ENCODE results near the gene LKAAEAR1. TPM values are rescaled to one million over a fixed set of nuclear protein-coding genes. Genes with fewer than 3 reads are reported as not detected.

The LKAAEAR1 gene
- total and polyA plus RNA-seq, 2 experiments from 2014 or later, result 1.8 TPM; not detected in 1

- TF ChIP-seq CTCF (conservative IDR thresholded peaks at IDR 0.05; ENCODE audit: low read depth in 2 of 2), result peak in 1 of 2 experiments; percentile 45; a peak in 2 of 4 replicates
These were observed 47.2 kb upstream of the LKAAEAR1 start (continued) for GRCh38 chr20:64131406-64131805.

GRCh38 chr20:64130876-64131275 lies 46.7 kb upstream of the LKAAEAR1 start:
- Histone ChIP-seq H3K4me3 (no peak overlapping the region), H3K27ac (ENCODE audit: low read depth) (no peak overlapping the region), H3K4me1 (ENCODE audit: insufficient read depth) (no peaks in the 10 kb centered on the region; the same call in 1 of the 2 replicates), H2AFZ (no peak overlapping the region), H3K36me3 (ENCODE audit: insufficient read depth) (no peaks in the 10 kb centered on the region), H3F3A (replicated peaks; ENCODE audit: low read depth) (no peaks in the 10 kb centered on the region), H4K20me1 (replicated peaks; ENCODE audit: insufficient read depth) (no peaks in the 10 kb centered on the region), H3K27me3 (ENCODE audit: insufficient read depth) (no peaks in the 10 kb centered on the region), H3K9me2 (ENCODE audit: insufficient read depth) (no peaks in the 10 kb centered on the region), H3K79me2 (replicated peaks; ENCODE audit: insufficient read depth) (no peaks in the 10 kb centered on the region), H3K4me2 (no peak overlapping the region)
- Mint-ChIP-seq H3K9me3 (peaks cover 6% of the 10 kb centered on the region), H3K27ac (no peak overlapping the region), H3K27me3 (ENCODE audit: insufficient read depth, low read depth, poor library complexity) (peaks cover 2% of the 10 kb centered on the region), H3K4me1 (peaks cover 3% of the 10 kb centered on the region; the same call in 2 of the 3 replicates), H3K36me3 (ENCODE audit: low read depth) (no peaks in the 10 kb centered on the region), H3K4me3 (no peak overlapping the region; the same call in 2 of the 3 replicates)
- ATAC-seq (no peak), DNase-seq (ENCODE audit: low spot score) (no peak)
- TF ChIP-seq REST (IDR thresholded peaks at IDR 0.05; ENCODE audit: unreplicated experiment) (no peak), STAT1 (IDR thresholded peaks at IDR 0.05; ENCODE audit: unreplicated experiment) (no peak), ZNF462 (CRISPR knock-in tag; IDR thresholded peaks at IDR 0.05) (no peak), EZH2 (IDR thresholded peaks at IDR 0.05; ENCODE audit: low read depth, unreplicated experiment) (no peak), ETS1 (IDR thresholded peaks at IDR 0.05) (no peak), JUNB (IDR thresholded peaks at IDR 0.05; ENCODE audit: unreplicated experiment) (no peak), CREB1 (CRISPR knock-in tag; IDR thresholded peaks at IDR 0.05; ENCODE audit: low read depth) (no peak), NANOG (IDR thresholded peaks at IDR 0.05; ENCODE audit: borderline replicate concordance) (no peak)
